Urinary bladder (tissue), 4 donors: ENCODE results near the gene CCDC107. TPM values are rescaled to one million over a fixed set of nuclear protein-coding genes. Genes with fewer than 3 reads are reported as not detected.

Experiments used
- DNase-seq: peaks from one replicate; pipeline ENCODE4 v3.0.0-alpha.2; 2015; ENCODE audit errors: extremely low spot score
- H3K27ac ChIP-seq: one replicate; pipeline ENCODE4 v1.5.1; 2013; ENCODE audit warnings: low read depth, mild to moderate bottlenecking, moderate library complexity
- H3K36me3 ChIP-seq: one replicate; pipeline ENCODE4 v1.6.1; 2013; ENCODE audit warnings: mild to moderate bottlenecking, moderate library complexity; ENCODE audit not compliant: insufficient read depth
- H3K4me1 ChIP-seq: one replicate; pipeline ENCODE4 v1.6.1; 2013; ENCODE audit warnings: mild to moderate bottlenecking, moderate library complexity; ENCODE audit not compliant: insufficient read depth
- H3K4me3 ChIP-seq: one replicate; pipeline ENCODE4 v1.5.1; 2013; ENCODE audit warnings: low read depth, low read length
- WGBS: extraction: QIAGEN DNeasy Blood & Tissue Kit; methylation state at CpG from one replicate; pipeline ENCODE4 v1.1.7; 2013; 5-methylcytosine and 5-hydroxymethylcytosine counted together
- polyA plus RNA-seq: library from polyadenylated mRNA; stranded (reverse); fragments of 200-250 nt; gene quantifications from one replicate; pipeline ENCODE4 v1.2.3, GENCODE V29; 2013
- total RNA-seq: library from RNA; depleted of rRNA; stranded (reverse); fragments of >200 nt; gene quantifications from one replicate; pipeline ENCODE4 v1.2.3, GENCODE V29; 2014
- donor health status: healthy with polysubstance abuse.
- donor health status: healthy.

CCDC107 gene
- total and polyA plus RNA-seq, 2 donors: 10.7 to 71.5 TPM

DNA sequence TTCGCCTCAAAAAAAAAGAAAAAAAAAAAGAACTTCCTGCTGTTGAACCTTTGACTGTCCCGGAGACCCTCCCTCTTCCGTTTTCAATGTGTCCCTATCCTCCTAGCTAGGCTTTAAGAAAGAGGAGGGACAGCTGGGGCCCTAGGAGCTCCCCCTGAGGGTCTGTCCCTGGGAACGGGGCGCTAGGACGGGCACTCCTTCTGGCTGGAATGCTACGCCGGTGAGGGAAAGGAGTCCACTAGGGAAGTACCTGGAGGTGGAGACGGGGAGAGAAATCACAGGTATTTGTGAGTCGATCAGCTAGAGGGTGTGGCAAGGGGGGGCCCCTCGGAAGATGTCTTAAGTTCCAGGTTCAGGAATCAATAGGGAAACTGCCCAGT lies 11.9 kb upstream of the CCDC107 start:
- WGBS: 3% methylated on average over 11 of the region's 11 CpGs
- Histone ChIP-seq H3K4me1 (no peaks in the 10 kb centered on the region), H3K4me3 (peak overlapping the region; percentile 56), H3K36me3 (no peaks in the 10 kb centered on the region), H3K27ac (peak overlapping the region; percentile 82)
- DNase-seq: no peak

DNA sequence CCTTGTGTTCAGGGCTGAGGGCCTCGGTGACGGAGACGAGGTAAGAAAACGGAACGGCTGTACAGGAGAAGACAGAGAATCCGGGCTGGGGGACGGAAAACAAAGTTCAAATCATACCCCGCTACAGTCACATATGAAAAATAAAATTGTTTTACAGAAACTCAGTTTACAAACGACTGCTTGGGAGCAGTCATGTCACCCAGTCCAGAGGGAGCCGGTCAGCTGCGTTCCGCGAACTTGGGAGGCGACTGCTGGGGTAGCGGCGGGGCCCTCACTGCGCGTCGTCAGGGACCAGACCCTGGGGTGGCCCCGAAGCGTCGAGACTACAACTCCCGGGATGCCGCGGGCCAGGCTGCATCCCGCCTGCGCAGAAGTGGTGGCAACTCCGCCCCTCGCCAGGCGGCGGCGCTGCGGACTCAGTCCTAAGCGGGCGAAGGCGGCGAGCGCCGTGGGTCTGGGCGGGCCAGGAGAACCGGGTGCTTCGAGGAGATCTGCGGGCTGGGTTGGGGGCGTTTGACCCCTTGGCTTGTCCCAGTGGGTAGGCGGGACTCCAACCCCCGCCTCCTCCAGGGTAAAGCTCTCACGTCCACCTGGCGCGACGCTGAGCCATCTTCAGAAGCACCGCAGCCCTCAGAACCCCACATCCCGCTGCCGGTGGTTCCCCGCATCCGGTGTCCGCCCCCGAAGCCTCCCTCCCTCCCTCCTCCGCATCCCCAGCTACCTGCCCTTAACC lies 11.4 kb upstream of the CCDC107 start:
- H3K4me1 ChIP-seq: no peaks in the 10 kb centered on the region
- peak overlapping the region; percentile 82 for H3K27ac ChIP-seq
- no peaks in the 10 kb centered on the region for H3K36me3 ChIP-seq
- peak; percentile 72 for DNase-seq
- H3K4me3 ChIP-seq: peak overlapping the region; percentile 56
- WGBS: under 1% methylated on average over 58 of the region's 58 CpGs

DNA sequence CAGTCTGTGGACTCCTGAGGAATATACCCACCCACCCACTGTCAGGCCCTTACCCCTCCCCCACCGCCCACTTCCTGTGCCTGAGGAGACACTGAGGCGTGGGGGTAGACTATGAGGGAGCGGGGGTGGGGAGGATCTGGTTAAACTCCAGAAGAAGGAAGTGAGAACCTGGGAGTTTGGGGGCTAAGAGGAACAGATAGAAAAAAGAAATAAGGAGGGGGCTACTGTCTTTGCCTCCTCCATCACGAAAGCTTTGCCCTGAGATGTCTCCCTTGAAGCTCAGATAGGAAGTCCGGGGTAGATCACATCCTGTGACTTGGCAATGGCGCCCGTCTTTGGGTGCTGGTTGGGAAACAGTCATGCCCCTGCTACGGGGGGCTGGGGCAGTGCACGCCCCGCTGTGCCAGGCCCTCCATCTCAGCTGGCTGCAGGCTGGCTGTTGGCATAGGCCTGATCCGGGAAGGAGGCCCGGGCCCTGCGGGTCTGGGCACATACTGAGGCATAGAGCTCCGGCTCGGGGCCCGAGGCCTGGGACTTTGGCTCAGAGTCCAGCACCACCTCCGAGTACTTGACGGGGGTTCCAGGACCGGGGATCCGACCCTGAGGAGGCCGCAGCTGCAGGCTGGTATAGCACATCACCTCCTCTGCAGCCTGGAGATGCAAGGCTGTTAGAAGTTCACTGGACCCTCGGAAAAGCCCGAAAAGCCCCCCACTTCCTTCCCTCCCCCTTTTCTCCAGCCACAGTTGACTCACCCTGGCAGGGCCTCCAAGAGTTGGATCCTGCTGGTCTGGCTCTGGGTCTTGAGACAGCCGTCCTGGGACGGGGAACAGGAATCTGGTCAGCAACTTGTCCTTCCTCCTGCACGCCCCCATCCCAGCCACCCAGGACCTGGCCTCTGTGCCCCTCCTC lies 8.4 kb upstream of the CCDC107 start:
- H3K36me3 ChIP-seq: no peaks in the 10 kb centered on the region
- no peak for DNase-seq
- 70% methylated on average over 26 of the region's 26 CpGs for WGBS

DNA sequence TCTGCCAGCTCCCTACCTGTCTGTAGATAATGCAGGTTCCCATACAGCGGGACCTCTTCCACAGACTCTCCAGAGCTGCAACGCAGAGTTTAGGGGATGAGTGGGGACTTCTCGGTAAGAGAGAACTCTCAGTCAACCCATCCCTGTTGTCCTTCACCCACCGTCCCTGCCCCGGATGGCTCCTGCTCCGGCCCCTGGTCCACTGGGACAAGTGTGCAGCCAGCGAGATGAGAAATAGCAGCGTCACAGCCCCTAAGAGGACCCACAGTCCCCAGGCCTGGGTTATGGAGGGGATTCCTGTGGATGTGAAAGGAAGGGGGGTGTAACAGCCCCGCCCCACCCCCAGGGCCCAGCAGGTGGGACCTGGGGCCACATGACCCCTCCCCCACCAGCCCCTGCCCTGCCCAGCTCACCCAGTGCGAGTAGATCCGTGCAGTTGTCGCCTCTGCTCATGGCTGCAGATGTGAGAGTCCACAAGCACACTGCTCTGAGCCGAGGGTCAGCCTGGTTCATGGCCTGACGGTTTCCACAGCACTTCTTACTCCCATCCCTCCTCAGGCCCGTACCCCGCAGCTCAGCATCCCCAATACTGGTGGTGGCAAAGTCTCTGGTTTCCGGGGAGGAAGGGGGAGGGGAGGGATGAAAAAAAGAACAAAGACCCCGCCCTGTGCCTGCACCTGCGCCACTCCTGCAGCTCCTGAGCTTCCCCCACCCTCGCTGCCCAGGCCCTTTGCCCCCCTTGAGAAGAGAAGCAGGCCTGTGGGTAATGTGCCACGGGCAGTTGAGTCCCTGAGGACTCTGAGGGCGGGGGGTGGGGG lies 7.5 kb upstream of the CCDC107 start, which contains the start of gene SIT1:
Gene SIT1 (minus strand): TSS at position 591 of the 818 bp plus-strand sequence. CDS start 78 bp downstream, at position 513.
- WGBS: 69% methylated on average over 22 of the region's 22 CpGs
- DNase-seq: no peak
- peak within 1 kb of the TSS; percentile 25 for H3K4me3 ChIP-seq
- H3K4me1 ChIP-seq: no peaks in the 10 kb centered on the region
- peak within 1 kb of the TSS; percentile 33 for H3K27ac ChIP-seq
- H3K36me3 ChIP-seq: no peaks in the 10 kb centered on the region

More for the DNA sequence above, 8.4 kb upstream of the CCDC107 start:
- H3K27ac ChIP-seq: no peak overlapping the region
- H3K4me3 ChIP-seq: peak overlapping the region; percentile 25
- H3K4me1 ChIP-seq: no peaks in the 10 kb centered on the region

DNA sequence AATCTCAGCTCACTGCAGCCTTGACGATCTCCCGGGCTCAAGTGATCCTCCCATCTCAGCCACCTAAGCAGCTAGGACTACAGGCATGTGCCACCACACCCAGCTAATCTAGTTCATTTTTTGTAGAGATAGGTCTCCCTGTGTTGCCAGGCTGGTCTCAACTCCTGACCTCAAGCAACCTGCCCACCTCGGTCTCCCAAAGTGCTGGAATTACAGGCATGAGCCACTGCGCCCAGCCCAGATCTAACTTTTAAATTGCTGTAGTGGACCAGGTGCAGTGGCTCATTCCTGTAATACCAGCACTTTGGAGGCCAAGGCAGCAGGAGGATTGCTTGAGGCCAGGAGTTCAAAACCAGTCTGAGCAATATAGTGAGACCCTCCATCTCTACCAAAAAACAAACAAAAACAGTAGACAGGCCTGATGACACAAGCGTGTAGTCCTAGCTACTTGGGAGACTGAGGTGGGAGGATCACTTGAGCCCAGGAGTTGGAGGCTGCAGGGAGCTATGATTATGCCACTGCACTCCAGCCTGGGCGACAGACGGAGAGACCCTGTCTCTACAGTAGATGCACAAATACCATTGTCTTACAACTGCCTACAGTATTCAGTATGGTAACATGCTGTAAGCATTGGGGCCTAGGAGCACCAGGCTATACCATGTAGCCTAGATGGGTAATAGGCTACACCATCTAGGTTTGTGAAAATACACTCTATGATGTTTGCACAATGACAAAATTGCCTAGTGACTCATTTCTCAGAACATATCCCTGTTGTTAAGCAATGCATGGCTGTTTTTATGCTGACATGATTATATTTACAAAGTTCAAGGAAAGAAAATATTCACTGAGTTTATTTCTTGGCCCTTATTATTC lies 5.9 kb upstream of the CCDC107 start:
- Histone ChIP-seq H3K4me1 (no peaks in the 10 kb centered on the region), H3K27ac (no peak overlapping the region), H3K36me3 (no peaks in the 10 kb centered on the region), H3K4me3 (no peak overlapping the region)
- no peak for DNase-seq
- 84% methylated on average over 7 of the region's 7 CpGs for WGBS

DNA sequence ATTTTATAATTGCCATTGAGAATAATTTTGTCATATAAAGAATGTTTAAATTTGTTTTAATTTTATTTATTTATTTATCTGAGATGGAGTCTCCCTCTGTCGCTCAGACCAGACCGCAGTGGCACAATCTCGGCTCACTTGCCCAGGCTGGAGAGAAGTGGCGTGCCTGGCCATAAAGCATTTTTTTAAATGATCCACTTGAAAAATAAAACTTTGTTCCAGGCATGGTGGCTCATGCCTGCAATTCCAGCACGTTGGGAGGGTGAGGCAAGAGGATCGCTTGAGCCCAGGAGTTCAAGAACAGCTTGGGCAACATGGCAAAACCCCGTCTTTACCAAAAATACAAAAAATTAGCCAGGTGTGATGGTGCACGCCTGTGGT lies 5.3 kb upstream of the CCDC107 start:
- Histone ChIP-seq H3K4me3 (no peak overlapping the region), H3K27ac (no peak overlapping the region), H3K36me3 (no peaks in the 10 kb centered on the region), H3K4me1 (no peaks in the 10 kb centered on the region)
- WGBS: 84% methylated on average over 8 of the region's 8 CpGs
- no peak for DNase-seq

DNA sequence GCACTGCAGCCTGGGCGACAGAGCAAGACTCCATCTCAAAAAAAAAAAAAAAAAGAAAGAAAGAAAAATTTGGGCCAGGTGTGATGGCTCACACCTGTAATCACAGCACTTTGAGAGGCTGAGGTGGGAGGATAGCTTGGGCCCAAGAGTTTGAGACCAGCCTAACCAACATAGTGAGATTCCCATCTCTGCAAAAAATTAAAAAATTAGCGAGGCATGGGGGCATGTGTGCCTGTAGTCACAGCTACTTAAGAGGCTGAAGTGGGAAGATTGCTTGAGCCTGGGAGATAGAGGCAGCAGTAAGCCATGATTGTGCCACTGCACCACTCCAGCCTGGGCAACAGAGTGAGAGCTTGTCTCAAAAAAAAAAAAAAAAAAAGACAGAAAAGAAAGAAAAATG lies 4.5 kb upstream of the CCDC107 start:
- no peaks in the 10 kb centered on the region for H3K4me1 ChIP-seq
- no peaks in the 10 kb centered on the region for H3K36me3 ChIP-seq
- H3K27ac ChIP-seq: no peak overlapping the region
- no peak for DNase-seq
- 96% methylated on average over 2 of the region's 2 CpGs for WGBS
- H3K4me3 ChIP-seq: no peak overlapping the region

DNA sequence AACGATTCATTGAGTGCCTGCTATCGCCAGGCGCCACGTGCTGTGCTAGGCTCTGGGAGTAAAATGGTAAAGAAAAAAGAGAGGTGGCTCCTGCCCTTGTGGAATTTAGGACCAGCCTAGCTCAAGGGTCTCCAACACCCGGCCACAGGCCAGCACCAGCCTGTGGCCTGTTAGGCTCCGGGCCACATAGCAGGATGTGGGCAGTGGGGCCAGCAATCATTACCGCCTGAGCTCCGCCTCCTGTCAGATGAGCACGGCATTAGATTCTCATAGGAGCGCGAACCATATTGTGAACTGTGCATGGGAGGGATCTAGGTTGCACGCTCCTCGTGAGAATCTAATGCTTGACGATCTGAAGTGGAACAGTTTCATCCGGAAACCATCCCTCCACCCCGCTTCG lies 1.7 kb upstream of the CCDC107 start:
- Histone ChIP-seq H3K36me3 (no peaks in the 10 kb centered on the region), H3K27ac (no peak overlapping the region), H3K4me3 (no peak overlapping the region), H3K4me1 (no peaks in the 10 kb centered on the region)
- 80% methylated on average over 17 of the region's 17 CpGs for WGBS
- DNase-seq: no peak

DNA sequence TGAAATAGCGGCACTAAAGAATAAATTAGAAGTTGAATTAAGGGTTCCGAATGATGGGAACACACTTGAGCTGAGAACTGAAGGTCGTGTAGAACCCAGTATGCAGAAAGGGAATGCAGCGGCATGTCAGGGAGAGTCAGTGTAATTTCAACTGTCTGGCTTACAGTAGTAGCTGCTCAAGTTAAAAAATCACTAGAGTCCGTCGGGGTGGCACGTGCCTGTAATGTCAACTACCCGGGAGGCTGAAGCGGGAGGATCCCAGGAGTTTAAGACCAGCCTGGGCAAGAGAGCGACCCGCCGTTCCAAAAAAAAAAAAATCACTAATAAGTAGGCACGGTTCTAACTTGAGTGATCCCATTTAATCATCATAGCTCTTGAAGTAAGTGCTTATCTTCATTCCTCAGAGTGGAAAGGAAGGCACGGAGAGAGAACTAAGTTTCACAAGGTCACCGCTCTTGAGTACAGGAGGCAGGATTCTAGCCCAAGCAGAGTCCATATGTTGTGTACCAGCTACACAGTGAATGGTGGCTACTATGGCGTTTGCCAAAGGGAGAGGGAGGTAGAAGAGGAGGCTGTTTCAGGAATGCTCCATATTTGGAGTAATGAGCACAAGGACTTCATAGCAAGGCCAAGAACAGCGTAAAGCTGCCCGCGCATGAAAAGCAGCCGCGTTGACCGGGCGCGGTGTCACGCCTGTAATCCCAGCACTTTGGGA lies 1.1 kb upstream of the CCDC107 start:
- no peak for DNase-seq
- H3K27ac ChIP-seq: peak overlapping the region; percentile 94
- no peaks in the 10 kb centered on the region for H3K4me1 ChIP-seq
- H3K36me3 ChIP-seq: no peaks in the 10 kb centered on the region
- H3K4me3 ChIP-seq: peak overlapping the region; percentile 19
- WGBS: 17% methylated on average over 25 of the region's 25 CpGs

DNA sequence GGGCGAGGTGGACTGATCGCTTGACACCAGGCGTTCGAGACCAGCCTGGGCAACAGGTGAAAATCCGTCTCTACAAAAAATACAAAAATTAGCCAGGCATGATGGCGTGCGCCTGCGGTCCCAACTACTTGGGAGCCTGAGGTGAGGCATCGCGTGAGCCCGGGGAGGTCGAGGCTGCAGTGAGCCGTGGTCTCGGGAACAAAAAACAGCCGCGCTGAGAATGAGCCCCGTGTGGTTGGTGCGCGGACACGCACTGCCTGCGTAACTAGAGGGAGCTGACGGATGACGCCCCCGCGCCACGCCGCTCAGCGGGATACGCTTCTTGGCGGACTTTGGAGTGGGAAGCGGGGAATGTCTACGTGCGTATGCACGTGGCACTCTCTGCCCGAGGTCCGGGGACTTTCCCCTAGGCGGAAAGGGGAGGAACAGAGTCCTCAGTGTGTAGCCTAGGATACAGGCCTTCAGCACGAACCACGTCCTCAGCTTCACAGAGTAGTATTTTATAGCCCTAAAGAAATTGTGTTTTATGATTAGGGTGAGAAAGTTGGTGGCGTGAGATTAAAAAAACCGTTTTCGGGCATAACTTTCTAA lies 451 bp upstream of the CCDC107 start, which contains the start of gene RMRP:
Gene RMRP (minus strand): TSS at position 474 of the 591 bp plus-strand sequence.
- Histone ChIP-seq H3K4me1 (no peaks in the 10 kb centered on the region), H3K36me3 (no peaks in the 10 kb centered on the region)

DNA sequence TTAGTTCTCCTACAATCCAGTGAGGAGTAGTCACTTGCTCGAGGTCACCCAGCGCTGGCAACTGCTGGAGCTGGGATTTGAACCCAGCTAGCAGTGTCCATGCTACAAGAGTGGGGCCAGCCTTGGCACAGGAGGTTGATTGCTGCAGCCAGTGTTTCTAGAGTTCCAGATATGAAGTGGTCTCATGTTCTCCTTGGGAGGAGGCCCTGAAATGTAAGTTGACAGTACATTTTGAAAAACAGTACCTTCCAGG lies 802 bp downstream of the CCDC107 start:
- no peak for DNase-seq
- 0% methylated on average over 2 of the region's 2 CpGs for WGBS
- peak overlapping the region; percentile 75 for H3K4me3 ChIP-seq
- H3K27ac ChIP-seq: no peak overlapping the region
- no peaks in the 10 kb centered on the region for H3K36me3 ChIP-seq
- H3K4me1 ChIP-seq: no peaks in the 10 kb centered on the region

More for the DNA sequence above, 451 bp upstream of the CCDC107 start, which contains the start of gene RMRP:
- peak; percentile 97 for DNase-seq
- Histone ChIP-seq H3K27ac (peak within 1 kb of the TSS; percentile 94), H3K4me3 (peak within 1 kb of the TSS; percentile 75)
- under 1% methylated on average over 42 of the region's 42 CpGs for WGBS

DNA sequence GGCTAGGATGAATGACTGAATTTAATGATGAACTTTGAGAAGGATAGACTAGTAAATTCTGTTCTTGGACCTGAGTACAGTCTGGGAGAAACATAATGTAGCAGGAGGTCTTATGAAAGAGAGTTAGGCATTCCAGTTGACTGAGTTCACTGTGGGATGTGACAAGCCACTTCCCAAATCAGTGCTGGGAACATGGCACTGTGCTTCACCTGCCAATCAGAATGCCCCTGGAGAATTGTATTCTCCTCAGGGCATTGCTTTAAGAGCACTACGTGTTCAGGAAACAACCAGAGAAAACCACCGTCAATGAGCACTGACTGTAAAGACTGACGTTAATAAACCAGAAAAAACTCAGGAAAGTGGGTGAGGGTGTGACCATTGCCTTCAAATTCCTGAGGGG lies 1.2 kb downstream of the CCDC107 start:
- 45% methylated on average over 3 of the region's 3 CpGs for WGBS
- Histone ChIP-seq H3K36me3 (no peaks in the 10 kb centered on the region), H3K27ac (no peak overlapping the region), H3K4me3 (no peak overlapping the region), H3K4me1 (no peaks in the 10 kb centered on the region)
- no peak for DNase-seq
